UCSD-AML1 (cell line): Measurements from ENCODE around the gene LCN2.
"Not testable (repeated sequence)": the region's sequence is repeated elsewhere in the genome, so short reads cannot be mapped to it uniquely, and the experiment has no call there.

Source experiments
- DNase-seq: peaks from one replicate; lab custom pipeline; 2025; ENCODE audit not compliant: unreplicated experiment; lab: John Stamatoyannopoulos, UW

Gene LCN2

GRCh38 chr9:128164307-128164885, 15.1 kb downstream of the LCN2 start:
- DNase-seq, result no peak

GRCh38 chr9:128166169-128166568, 16.9 kb downstream of the LCN2 start:
- DNase-seq, result no peak

GRCh38 chr9:128167209-128167608, 18.0 kb downstream of the LCN2 start:
- no peak for DNase-seq

GRCh38 chr9:128168731-128169308, 19.6 kb downstream of the LCN2 start:
- no peak for DNase-seq

DNA sequence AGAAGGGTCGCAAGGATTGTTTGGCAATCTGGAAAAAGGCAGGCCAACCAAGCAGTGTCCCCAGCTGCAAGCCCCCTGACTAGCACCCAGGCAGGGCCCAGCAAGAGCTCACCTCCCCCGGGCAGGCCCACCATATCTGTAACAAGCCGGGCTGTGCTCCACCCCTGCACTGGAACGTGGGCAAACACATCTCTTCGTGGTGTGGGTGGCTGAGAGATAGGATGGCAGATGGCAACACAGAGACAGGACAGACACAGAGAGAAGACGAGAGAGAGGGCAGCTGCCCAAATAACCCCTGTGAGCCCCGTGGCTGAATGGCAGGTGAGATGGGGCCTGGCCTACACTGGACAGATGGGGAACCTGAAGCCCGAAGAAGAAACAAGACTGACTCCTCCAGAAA, 20.2 kb downstream of the LCN2 start:
- DNase-seq, result no peak

DNA sequence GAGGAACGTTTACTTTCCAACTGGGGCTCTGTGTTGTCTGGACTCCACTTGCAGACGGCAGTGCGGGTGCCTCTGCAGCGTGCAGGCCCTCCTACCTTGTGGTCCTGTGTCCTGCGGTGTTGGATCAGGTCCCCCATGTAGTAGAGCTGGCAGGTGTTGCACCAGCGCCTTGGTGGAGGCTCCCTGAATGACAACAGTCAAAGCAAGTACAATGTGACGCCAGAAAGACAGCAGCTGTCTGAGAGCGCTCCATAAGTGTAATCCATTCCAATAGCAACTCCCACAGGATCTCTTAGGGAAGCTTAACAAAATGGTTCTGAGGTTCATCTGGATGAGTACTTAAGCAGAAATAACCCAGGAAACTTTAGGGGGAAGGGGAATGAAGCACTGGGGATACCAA, 20.7 kb downstream of the LCN2 start:
- no peak for DNase-seq

GRCh38 chr9:128174062-128174461, 24.8 kb downstream of the LCN2 start:
- no peak for DNase-seq

DNA sequence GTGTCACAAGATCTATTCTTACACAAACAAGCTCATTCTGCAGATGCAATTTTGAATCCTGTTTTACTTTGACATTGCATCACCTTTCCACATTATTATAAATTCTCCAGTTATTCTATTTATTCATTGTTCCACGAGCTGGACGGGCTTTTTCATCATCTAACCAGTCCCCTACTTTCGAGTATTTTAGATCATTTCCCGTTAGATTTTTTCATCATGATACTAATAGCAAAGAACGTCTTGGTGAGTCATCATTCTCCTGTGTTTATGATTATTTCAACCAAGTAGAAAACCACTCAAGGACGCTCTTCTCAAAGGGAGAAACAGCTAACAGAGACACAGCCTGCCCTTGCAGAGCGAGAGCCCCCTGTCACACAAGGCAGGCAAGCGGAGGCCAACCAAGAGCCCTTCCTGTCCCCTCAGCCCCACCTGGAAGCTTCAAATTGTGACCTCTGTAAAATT, 25.9 kb downstream of the LCN2 start:
- no peak for DNase-seq

GRCh38 chr9:128175726-128176125, 26.5 kb downstream of the LCN2 start:
- DNase-seq, result no peak

DNA sequence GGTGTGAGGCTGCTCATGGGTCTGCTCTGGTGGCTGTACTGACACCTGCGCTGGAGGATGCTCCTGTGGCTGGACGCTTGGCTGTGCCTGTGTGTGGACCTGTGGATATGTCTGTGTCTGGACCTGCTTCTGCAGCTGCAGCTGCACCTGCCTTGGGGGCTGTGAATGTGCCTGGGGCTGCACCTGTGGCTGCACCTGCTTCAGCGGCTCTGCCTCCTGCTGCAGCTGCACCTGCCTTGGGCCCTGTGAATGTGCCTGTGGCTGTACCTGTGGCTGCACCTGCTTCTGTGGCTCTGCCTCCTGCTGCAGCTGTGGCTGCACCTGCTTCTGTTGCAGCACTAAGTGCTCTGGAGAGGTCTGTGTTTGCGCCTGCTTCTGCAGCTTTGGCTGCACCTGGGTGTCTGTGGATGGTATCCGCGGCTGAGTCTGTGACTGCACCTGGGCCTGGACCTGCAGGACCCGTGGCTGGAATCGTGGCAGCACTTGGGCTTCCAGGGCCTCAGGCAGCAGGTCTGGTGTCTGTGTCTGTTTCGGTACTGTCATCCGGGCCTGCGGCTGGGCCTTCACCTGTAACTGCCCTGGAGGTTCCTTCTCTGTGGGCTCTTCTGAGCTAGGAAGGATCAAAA, 29.7 kb downstream of the LCN2 start:
- no peak for DNase-seq

DNA sequence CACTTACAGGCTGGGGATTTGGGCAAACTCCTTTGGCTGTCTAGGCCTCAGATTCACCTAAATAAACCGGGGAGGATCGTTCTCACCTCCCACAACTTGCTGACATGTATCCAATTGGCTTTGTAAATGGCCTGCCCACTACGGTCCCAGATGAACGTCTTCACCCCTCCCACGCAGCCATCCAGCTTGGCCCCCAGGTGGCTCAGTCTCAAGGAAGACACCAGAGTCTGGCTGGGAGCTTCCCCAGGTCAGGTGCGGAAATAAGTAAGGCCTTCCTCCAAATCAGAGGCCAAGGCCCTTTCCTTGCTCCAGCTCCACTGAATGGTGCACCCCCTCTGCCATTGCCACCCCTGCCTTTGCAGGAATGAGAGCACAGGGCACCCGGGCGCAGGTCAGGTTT, 30.7 kb downstream of the LCN2 start:
- DNase-seq, result no peak

DNA sequence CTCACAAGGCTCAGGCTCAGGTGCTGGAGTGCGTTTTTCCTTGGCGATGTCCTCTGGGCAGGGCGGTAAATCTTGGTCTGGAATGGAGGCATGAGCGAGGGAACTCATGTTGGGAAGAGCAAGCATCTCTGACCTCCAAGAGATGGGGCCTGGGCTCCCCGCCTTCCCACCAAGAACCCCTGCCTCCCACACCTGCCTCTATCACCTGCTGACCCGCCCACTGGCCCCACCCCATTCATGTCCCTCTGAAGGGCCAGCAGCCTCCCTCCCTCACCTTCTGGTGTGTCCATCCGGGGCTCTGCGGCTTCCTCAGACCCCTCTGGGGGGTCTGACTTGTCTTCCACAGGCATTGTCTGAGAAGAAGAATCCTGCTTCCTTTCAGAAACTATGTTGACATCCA, 31.2 kb downstream of the LCN2 start:
- DNase-seq, result no peak

DNA sequence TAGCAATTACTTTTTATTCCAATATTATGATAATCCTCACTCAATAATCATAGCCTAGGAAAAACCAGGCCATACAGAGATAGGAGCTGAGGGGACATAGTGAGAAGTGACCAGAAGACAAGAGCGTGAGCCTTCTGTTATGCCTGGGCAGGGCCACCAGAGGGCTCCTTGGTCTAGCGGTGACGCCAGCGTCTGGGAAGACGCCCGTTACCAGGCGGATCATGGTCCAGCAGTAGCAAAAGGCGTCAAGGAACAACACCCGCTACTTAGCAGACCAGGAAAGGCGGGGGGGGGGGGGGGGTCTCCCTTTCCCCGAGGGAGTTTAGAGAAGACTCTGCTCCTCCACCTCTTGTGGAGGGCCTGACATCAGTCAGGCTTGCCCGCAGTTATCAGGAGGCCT, 32.2 kb downstream of the LCN2 start:
- not testable (repeated sequence) for DNase-seq

GRCh38 chr9:128182893-128183588, 33.8 kb downstream of the LCN2 start:
- no peak for DNase-seq

DNA sequence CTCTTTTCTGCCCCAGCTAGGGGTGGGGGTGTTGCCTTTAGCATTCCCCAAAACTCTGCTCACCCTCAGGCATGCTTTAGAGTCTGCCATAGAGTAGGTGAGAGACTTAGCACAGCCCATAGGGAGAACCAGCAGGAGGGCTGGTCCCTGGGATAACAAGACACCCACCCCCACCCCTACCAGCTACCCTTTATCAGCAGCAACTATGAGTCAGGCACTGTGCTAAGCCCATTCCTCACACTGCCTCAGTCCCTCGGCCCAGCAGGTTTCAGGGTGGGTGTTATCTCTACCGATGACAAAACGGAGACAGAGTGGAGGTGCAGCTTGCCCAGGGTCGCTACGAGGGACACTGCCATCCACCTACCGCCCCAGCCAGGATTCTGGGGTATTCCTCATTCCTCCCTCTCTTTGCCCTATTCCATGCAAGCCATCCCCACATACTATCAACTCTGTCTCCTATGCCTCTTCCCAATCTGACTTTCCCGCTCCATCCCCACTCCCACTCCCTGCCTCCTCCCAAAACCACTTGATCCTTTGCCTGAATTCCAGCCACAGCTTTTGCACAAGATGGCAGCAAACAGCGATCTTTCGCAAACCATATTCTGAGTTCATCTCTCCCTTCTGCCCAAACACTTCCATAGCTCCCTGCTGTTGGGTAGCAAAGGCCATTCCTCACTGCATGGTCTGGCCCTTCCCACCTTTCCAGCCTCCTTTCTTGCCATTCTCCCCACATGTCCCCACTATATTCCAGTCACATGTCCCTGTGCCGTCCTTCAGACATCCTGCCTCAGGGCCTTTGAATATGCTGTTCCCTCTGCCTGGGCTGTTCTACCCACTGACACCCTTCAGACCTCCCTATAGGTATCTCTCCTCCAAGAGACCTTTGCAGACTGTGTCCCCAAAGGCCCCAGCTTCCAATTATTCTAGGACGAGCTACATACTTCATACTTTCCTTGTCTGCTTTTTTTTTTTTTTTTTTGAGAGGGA, 37.0 kb downstream of the LCN2 start:
- no peak for DNase-seq

DNA sequence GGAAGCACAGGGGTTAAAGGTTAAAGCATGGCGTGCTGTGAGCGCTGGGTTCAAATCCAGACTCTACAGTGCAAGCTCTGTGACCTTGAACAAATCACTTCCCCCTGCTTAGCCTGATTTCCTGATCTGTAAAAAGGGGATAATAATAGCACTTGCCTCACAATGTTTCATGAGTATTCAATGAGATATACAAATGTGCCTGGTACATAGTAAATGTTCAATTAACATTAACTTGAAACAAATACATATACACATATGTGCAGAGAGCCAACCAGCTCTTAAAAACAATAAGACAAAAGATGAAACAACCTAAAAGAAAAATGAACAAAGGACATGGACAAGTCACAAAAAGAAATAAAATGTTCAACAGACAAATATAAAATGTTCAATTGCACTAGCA, 38.1 kb downstream of the LCN2 start:
- DNase-seq, result no peak

DNA sequence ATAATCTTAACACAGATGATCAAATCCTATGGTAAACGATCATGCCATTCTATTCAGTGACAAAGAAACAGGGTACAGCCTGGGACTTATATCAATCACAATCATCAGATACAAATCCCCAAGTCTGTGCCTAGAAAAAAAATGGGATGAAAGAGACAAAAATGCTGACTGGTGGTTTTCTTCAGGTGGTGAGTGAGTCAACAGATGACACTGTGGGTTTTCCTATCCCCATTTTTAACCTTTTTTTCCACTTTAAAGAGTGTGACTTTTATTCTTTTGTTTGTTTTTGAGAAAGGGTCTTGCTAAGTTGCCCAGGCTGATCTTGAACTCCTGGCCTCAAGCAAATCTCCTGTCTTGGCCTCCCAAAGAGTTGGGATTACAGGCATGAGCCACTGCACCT, 39.0 kb downstream of the LCN2 start:
- no peak for DNase-seq

DNA sequence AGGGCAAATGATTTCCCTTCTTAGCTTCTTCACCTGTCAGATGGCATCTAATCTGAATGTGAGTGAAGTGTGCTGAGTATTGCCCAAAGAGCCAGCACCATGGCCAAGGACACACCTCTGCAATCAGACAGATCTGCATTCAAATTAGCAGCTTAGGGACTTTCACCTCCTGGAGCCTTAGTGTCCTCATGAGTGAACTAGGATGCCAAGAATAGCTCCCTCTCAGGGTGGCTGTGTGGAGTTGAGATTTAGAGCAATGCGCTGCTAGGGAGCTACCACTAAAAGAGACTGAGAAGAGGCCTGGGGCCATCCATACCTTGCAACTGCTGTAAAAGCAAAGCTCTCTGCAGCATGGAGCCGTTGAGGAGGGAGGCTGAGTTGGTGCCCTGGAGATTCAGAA, 40.8 kb downstream of the LCN2 start:
- DNase-seq, result no peak

GRCh38 chr9:128190516-128191405, 41.5 kb downstream of the LCN2 start:
- no peak for DNase-seq
